Sigmoid colon (tissue), 7 donors: ENCODE data around the gene RPAP2. TPM values are rescaled to one million over a fixed set of nuclear protein-coding genes. Genes with fewer than 3 reads are reported as not detected.

Experiments
- DNase-seq: peaks from one replicate; pipeline ENCODE4 v3.0.0-alpha.2; 2019
- H3K27ac ChIP-seq, 4 donors: fragments of 200-600 bp; sonication (generic); one replicate each; pipeline ENCODE4 v1.5.1; 2016 to 2019; ENCODE audit warnings: mild to moderate bottlenecking in 1 of 4
- H3K27me3 ChIP-seq, 3 donors: fragments of 200-600 bp; sonication (generic); one replicate each; pipeline ENCODE4 v1.5.1; 2019; ENCODE audit warnings: mild to moderate bottlenecking in 1 of 3
- H3K36me3 ChIP-seq, 4 donors: fragments of 200-600 bp; sonication (generic); one replicate each; pipeline ENCODE4 v1.5.1; 2016 to 2019
- H3K4me1 ChIP-seq, 4 donors: fragments of 200-600 bp; sonication (generic); one replicate each; pipeline ENCODE4 v1.5.1; 2017 to 2019
- H3K4me3 ChIP-seq, 4 donors: fragments of 200-600 bp; sonication (generic); one replicate each; pipeline ENCODE4 v1.5.1; 2017 to 2019; ENCODE audit warnings: mild to moderate bottlenecking in 2 of 4, moderate library complexity in 1 of 4
- H3K9me3 ChIP-seq, 4 donors: fragments of 200-600 bp in 3 of 4; sonication (generic) in 3 of 4; one replicate each; pipeline versions ENCODE4 v1.5.1 to v1.6.1; 2013 to 2019
- CTCF ChIP-seq, 4 experiments: fragments of 450-650 bp in 3 of 4; fragments of 200-600 bp in 1 of 4; IDR thresholded peaks; one replicate each; pipeline ENCODE4 v1.5.1; 2016 to 2019; ENCODE audit warnings: antibody characterized with exemption in 4 of 4, mild to moderate bottlenecking in 3 of 4, moderate library complexity in 2 of 4
- EP300 ChIP-seq, 4 donors: sonication (generic); formaldehyde crosslinking; IDR thresholded peaks; one replicate each; pipeline ENCODE4 v1.6.1; 2017; ENCODE audit warnings: antibody characterized with exemption in 4 of 4
- POLR2A ChIP-seq, 2 donors: fragments of 450-650 bp; IDR thresholded peaks; one replicate each; pipeline ENCODE4 v1.6.1; 2016; ENCODE audit warnings: antibody characterized with exemption in 2 of 2, mild to moderate bottlenecking in 2 of 2, moderate library complexity in 2 of 2
- POLR2AphosphoS5 ChIP-seq, 4 donors: sonication (generic); formaldehyde crosslinking; IDR thresholded peaks; one replicate each; pipeline ENCODE4 v1.6.1; 2017; ENCODE audit warnings: antibody characterized with exemption in 4 of 4
- WGBS, 2 donors: extraction: QIAGEN DNeasy Blood & Tissue Kit; methylation state at CpG; one replicate each; pipeline ENCODE4 v1.1.7; 2013; 5-methylcytosine and 5-hydroxymethylcytosine counted together
- intact Hi-C: fragments of 100-400 bp; cut with DNase I; formaldehyde crosslinking; loops from one replicate; pipeline ENCODE4 v1.15.1; 2023
- polyA plus RNA-seq, 3 donors: library from polyadenylated mRNA; stranded (reverse); fragments of 200-250 nt; gene quantifications; one replicate each; pipeline ENCODE4 v1.2.3, GENCODE V29; 2013
- total RNA-seq, 4 donors: library from RNA; depleted of rRNA; stranded (reverse); fragments of >200 nt; gene quantifications; one replicate each; pipeline ENCODE4 v1.1.0, GENCODE V29; 2016
- donor health status: healthy with polysubstance abuse.
- donor health status: Bipolar disorder and iron deficiency.
- donor health status: healthy.

The RPAP2 gene
- total and polyA plus RNA-seq, 7 donors: 3.5 to 21.2 (median 11.1) TPM

GRCh38 chr1:92359986-92360385 is 61.1 kb downstream of the RPAP2 start:
- WGBS, 2 donors: 91 to 96% methylated on average over 2 of the region's 2 CpGs
- Histone ChIP-seq H3K27ac (no peak overlapping the region), H3K27me3 (no peaks in the 10 kb centered on the region), H3K36me3 (peaks cover 0 to 60% (median 8%) of the 10 kb centered on the region in 4 donors), H3K4me3 (no peak overlapping the region), H3K4me1 (no peaks in the 10 kb centered on the region), H3K9me3 (no peaks in the 10 kb centered on the region)
- no peak for TF ChIP-seq POLR2A (IDR thresholded peaks at IDR 0.05)
- TF ChIP-seq EP300 (IDR thresholded peaks at IDR 0.05): no peak
- no peak for TF ChIP-seq CTCF (IDR thresholded peaks at IDR 0.05)
- TF ChIP-seq POLR2AphosphoS5 (IDR thresholded peaks at IDR 0.05): no peak
- intact Hi-C loops: no loop called here
- DNase-seq: no peak

GRCh38 chr1:92362970-92363369 is 64.1 kb downstream of the RPAP2 start:
- TF ChIP-seq CTCF (IDR thresholded peaks at IDR 0.05) (no peak), EP300 (IDR thresholded peaks at IDR 0.05) (no peak), POLR2AphosphoS5 (IDR thresholded peaks at IDR 0.05) (no peak), POLR2A (IDR thresholded peaks at IDR 0.05) (no peak)
- no peak for DNase-seq
- H3K9me3 ChIP-seq: no peaks in the 10 kb centered on the region
- 45 to 54% methylated on average over 3 of the region's 3 CpGs for WGBS, 2 donors
- no peaks in the 10 kb centered on the region for H3K27me3 ChIP-seq
- H3K36me3 ChIP-seq: peaks cover 0 to 64% (median 5%) of the 10 kb centered on the region in 4 donors
- no peak overlapping the region for H3K27ac ChIP-seq
- intact Hi-C loops: no loop called here
- H3K4me1 ChIP-seq: no peaks in the 10 kb centered on the region
- H3K4me3 ChIP-seq: no peak overlapping the region

DNA sequence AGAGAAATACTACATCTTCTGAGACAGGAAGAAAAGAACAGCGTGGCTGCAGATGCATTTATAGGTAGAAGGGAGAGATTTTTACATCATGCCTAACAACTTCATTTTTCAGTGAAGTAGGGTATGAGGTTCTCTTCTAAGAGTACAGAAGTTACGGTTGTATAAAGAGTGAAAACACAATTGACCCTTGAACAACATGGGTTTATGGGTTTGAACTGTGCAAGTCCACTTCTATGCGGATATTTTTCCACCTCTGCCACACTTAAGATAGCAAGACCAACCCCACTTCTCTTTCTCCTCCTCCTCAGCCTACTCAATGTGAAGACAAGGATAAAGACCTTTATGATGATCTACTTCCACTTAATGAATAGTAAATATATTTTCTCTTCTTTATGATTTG is 64.5 kb downstream of the RPAP2 start:
- no peak overlapping the region for H3K4me3 ChIP-seq
- 73% methylated on average over 3 of the region's 3 CpGs for WGBS, 2 donors
- H3K9me3 ChIP-seq: no peaks in the 10 kb centered on the region
- no peaks in the 10 kb centered on the region for H3K4me1 ChIP-seq
- no peaks in the 10 kb centered on the region for H3K27me3 ChIP-seq
- H3K27ac ChIP-seq: no peak overlapping the region
- DNase-seq: no peak
- TF ChIP-seq EP300 (IDR thresholded peaks at IDR 0.05) (no peak), CTCF (IDR thresholded peaks at IDR 0.05) (no peak), POLR2AphosphoS5 (IDR thresholded peaks at IDR 0.05) (no peak), POLR2A (IDR thresholded peaks at IDR 0.05) (no peak)
- intact Hi-C loops: no loop called here
- H3K36me3 ChIP-seq: peaks cover 0 to 63% (median 2%) of the 10 kb centered on the region in 4 donors

DNA sequence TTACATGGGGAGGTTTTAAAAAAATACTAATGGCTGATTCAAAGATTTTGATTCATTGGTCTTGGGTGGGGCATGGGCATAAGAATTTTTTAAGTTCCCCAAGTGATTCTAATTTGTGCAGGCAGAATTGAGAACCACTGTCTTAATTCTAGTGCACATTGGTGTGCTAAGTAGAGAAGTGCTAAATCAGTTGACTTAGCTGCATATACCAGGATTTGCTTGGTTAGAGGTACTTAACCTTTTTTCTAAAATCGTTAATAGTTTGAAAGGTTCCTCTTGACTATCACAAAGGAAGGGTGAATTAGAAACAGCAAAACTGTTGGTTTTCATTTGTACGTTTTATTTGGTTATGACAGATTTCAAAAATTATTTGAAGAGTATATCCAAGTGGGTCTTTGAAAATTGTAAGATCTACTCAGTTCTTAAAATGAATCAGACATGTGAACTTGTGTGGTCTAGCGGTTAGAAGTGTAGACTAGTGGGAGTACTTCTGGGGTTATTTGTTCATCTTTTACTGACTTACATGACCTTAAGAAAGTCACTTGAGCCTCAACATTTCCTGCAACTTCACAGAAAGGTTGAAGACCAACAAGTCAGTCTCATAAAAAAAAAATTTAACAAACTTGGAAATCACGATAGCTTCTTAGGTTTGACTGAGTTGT is 66.7 kb downstream of the RPAP2 start:
- intact Hi-C loops: no loop called here
- TF ChIP-seq CTCF (IDR thresholded peaks at IDR 0.05) (no peak), POLR2A (IDR thresholded peaks at IDR 0.05) (no peak), EP300 (IDR thresholded peaks at IDR 0.05) (no peak), POLR2AphosphoS5 (IDR thresholded peaks at IDR 0.05) (no peak)
- Histone ChIP-seq H3K27me3 (no peaks in the 10 kb centered on the region), H3K9me3 (no peaks in the 10 kb centered on the region), H3K36me3 (peaks cover 0 to 59% (median 8%) of the 10 kb centered on the region in 4 donors), H3K4me3 (no peak overlapping the region), H3K27ac (no peak overlapping the region), H3K4me1 (no peaks in the 10 kb centered on the region)
- WGBS, 2 donors: 68 to 79% methylated on average over 4 of the region's 4 CpGs
- no peak for DNase-seq

- Histone ChIP-seq H3K27ac (no peak overlapping the region), H3K36me3 (peaks cover 0 to 54% (median 8%) of the 10 kb centered on the region in 4 donors), H3K27me3 (no peaks in the 10 kb centered on the region), H3K4me3 (no peak overlapping the region), H3K4me1 (no peaks in the 10 kb centered on the region), H3K9me3 (no peaks in the 10 kb centered on the region)
- no peak for DNase-seq
- 84 to 89% methylated on average over 2 of the region's 2 CpGs for WGBS, 2 donors
- TF ChIP-seq POLR2AphosphoS5 (IDR thresholded peaks at IDR 0.05): no peak
- no peak for TF ChIP-seq CTCF (IDR thresholded peaks at IDR 0.05)
- no peak for TF ChIP-seq EP300 (IDR thresholded peaks at IDR 0.05)
- no peak for TF ChIP-seq POLR2A (IDR thresholded peaks at IDR 0.05)
- intact Hi-C loops: no loop called here
Measured at GRCh38 chr1:92366040-92366395, 67.2 kb downstream of the RPAP2 start.
